Embryonic facial prominence (tissue), 1 donor: ENCODE results near the gene STK24.

Experiments
- DNase-seq: peaks from one replicate; pipeline ENCODE4 v3.0.0-alpha.2; 2016; ENCODE audit errors: extremely low spot score

STK24 gene

DNA sequence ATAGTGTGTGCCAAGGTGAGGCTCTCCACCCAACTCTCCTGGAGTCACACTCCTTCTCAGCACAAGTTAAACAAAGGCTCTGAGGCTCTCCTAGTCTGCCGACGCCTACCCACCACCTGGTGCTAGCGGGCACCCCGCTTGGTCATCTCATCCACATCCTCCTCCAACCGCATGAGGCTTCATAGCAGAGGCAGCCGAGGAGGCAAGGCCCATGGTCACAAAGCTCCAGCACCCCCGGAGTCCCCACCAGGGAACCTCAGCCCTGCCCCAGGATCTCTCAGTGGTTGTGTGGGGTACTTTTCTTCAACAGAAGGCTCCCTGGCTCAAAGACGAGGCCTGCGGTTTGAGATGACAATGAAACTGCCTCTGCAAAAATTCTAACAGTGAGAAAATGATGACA lies 43.0 kb downstream of the STK24 start:
- no peak for DNase-seq

DNA sequence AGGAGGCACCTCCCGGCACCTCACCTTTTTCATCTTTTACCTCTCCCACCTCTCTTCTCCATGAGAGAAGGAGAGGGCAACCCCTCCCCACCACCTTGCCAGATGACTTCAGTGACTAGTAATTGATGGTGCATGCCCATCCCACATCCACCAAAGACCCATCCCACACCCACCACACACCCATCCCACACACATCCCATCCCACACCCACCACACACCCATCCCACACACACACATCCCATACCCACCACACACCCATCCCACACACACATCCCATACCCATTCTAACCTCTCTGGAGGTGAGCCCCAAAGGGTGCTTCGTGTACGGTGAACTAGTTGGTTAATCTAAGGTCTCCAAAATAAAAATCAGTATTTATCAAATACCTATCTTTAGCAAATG lies 44.7 kb downstream of the STK24 start:
- no peak for DNase-seq

GRCh38 chr13:98530217-98530616 lies 46.7 kb downstream of the STK24 start:
- no peak for DNase-seq

DNA sequence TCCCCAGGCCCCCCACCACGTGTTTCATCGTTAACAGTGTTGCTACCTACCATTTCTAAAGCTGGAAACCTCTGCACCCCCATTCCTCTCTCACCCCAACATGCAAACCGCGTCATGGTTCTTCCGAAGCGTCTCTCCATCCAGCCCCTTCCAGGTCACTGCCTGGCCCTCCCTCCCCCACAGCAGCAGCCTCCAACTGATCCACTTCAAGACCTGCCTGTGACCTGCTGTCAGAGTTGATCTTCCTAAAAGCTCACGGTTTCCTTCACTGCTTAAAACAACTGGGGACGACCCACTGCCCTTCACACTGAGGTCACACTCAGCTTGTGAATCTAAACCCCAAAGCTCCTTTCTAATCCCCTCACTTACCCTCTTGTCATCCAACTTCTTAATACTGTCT lies 47.7 kb downstream of the STK24 start:
- DNase-seq = no peak

DNA sequence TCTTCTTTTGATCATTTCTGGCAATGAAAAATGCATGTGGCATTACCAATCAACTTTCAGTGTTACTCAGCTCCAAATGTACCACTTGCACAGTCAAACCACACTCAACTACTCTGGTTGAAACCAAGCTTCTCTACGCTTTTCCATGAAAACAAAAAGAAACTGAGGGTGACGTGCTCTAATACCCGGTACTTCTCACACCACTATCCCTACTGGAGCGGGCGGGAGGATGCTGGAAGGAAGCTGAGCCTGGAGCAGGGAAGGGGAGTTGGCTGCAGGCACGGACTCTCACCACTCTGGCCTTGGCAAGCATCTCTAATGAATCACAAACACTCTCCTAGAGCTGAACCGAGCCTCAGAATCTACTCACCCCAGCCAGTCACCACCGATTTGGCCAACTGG lies 48.2 kb downstream of the STK24 start:
- no peak for DNase-seq

- no peak for DNase-seq
Observed at GRCh38 chr13:98527526-98527925, 49.4 kb downstream of the STK24 start.

DNA sequence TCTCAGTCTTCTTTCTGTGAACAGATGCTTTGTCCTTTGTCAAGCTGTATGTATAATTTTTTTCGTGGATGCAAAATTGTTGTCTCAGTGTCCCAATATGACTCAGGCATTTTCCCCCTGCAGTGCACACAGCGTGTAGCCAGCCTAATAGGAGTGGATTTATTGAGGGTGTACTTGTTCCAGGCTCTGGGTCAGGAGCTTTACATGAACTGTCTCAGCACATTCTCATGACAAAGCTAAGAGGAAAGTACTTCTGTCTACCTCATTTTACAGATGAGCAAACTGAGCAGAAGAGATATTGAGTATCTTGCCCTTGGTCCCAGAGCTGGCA lies 50.8 kb downstream of the STK24 start:
- no peak for DNase-seq

GRCh38 chr13:98525456-98526181 lies 51.3 kb downstream of the STK24 start:
- no peak for DNase-seq

DNA sequence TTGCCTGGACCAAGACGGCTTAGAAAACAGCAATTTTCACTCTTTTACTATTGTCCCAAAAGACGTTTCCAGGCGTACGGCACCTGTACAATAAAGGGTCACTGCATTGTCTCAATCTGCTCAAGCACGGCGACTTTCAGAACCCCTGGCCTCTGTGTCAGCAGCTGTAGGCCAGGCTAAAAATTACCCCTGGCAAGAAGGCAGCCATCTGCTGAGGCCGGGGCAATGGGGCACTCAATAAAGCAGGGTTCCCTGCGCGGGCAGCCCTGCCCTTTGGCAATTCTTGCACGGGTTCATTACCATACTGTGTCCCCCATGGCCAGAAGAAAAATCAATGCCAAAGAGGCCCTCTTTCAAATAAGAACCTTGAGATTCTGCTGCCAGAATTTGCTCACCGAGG lies 52.1 kb downstream of the STK24 start:
- no peak for DNase-seq

DNA sequence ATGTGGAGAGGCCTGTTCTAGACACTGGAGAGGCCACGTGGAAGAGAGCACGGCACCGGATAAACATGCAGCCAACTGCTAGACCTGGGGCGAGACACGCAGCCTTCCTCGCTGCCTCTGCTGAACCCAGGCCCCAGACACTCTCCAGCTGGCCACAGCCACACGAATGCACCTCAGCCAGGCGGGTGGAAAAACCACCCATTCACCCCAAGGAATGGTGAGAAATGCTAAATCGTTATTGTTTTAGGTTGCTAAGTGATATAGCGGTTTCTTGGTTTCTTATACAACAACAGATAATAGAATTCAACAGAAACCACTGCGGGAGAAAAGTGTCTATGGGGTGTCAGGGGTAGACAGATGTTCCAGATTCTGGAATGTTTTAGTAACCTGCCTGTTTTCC lies 52.5 kb downstream of the STK24 start:
- no peak for DNase-seq

GRCh38 chr13:98523455-98524102 lies 53.3 kb downstream of the STK24 start:
- no peak for DNase-seq

DNA sequence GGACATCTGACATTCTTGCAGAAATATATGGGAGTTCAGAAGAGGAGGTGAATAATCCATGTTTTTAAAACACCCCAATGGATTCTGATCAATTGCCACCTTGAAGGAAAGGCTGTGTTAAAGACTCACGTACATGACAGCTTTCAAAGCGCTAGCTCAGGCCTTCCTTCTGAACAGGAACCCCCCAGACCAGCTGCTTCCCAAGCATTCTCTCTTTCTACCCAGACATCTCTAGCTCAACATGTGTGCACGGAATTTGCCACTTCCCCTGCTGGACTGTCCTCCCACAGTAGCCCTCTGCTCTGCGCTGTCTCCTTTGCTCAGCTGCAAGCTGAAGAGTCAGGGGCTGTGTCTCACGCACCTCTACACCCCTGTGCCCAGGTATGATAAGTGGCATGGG lies 54.5 kb downstream of the STK24 start:
- DNase-seq = no peak

- DNase-seq = no peak
Observed at GRCh38 chr13:98521461-98522247, 55.3 kb downstream of the STK24 start.

DNA sequence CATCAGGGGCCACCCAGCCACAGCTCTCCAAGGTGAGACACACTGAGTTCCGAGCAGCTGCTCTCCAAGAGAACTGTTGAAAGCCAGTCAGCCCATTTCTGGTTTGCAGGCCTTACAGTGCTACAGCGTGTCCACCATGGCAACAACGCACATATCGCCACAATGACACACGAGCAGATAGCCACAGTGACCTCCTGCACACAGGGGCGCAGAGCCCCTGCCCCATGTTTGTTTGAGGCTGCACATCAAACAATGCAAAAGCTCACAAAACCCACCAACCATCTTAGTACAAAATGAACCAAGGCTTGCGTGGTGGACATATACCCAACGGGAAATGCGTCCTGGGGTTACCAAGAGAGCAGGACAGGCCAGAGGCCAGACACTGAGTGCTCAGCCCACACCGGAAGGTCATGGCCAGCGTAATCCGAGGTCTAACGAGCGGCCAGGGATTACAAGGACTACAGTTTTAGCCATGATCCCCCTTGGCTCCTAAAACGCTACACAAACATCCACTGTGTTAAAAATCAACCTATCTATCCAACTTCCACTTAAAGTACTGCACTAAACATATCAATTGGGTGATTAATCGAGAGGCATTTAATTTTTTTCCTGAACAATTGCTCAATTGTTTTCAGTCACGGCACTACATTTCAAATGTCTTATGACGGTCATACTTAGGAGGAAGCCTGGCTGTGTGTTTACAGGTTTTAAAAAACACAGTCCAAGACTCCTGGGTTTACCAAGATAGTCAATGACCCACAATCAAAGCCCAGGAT lies 56.0 kb downstream of the STK24 start:
- no peak for DNase-seq

DNA sequence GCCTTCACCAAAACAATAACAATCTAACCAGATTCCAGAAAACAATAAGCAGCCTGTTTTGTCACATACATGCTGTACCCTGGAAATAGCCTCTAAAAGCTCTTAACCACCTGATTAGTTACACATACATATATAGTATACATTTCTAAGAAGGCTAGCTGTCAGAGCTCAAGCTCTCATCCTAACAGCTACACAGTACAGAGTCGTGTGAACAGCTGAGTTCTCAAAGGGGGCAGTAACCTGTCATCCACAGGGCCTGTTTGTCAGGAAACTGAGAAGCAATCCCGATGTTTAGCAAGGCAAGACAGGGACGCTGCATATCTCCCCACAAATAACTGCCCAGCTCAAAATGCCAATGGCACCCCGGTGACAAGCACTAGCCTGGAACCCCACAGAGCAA lies 56.9 kb downstream of the STK24 start:
- DNase-seq = no peak

DNA sequence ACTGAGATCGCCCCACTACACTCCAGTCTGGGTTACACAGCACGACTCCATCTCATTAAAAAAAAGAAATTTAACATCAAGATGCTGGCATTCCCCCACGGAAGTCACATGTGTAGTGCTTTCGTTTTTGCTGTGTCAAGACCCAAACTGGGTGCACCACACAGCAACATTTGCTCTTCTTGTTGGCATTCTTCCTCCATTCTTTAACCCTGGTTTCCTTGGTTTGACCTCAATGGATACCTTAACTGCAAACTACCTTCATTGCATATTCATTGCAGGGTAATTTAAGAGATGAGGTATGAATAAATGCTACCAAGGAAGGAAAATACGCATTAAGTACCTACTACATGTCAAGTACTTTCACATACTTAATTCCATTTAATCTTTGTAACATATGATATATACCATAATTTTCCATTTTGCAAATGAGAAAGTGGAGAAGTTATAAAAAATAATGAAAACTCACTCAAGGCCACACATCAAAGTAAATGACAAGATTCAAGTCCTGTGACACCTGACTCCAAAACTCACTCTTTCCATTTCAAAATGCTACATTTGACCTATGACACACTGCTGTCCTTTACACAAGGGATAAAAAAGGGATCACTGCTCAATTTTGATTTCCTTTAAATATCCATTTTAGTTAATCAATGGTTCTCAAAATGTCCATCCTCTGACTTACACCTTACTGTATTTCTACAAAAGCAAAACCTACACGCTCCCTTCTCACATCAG lies 59.2 kb downstream of the STK24 start:
- DNase-seq = no peak

- DNase-seq = no peak
Observed at GRCh38 chr13:98515818-98516465, 61.0 kb downstream of the STK24 start.

- DNase-seq = no peak
Observed at GRCh38 chr13:98514288-98514687, 62.6 kb downstream of the STK24 start.

DNA sequence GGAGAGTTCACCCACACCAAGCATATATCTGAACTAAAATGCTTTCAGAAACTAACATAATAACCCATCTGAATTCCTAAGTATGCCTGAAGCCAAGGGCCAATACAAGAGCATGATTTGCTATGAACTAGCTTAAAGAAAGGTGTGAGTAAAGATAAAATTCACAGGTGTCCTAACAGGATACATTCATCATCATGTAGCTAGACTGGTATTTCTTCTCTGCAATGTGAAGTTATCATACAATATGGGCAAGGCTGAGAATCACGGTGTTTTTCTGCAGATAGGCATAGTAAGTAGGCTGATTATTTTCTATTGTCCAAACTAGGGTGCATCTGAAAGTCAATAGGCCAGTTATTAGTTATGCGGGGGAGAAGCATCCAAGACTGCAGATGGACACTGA lies 63.1 kb downstream of the STK24 start:
- no peak for DNase-seq

DNA sequence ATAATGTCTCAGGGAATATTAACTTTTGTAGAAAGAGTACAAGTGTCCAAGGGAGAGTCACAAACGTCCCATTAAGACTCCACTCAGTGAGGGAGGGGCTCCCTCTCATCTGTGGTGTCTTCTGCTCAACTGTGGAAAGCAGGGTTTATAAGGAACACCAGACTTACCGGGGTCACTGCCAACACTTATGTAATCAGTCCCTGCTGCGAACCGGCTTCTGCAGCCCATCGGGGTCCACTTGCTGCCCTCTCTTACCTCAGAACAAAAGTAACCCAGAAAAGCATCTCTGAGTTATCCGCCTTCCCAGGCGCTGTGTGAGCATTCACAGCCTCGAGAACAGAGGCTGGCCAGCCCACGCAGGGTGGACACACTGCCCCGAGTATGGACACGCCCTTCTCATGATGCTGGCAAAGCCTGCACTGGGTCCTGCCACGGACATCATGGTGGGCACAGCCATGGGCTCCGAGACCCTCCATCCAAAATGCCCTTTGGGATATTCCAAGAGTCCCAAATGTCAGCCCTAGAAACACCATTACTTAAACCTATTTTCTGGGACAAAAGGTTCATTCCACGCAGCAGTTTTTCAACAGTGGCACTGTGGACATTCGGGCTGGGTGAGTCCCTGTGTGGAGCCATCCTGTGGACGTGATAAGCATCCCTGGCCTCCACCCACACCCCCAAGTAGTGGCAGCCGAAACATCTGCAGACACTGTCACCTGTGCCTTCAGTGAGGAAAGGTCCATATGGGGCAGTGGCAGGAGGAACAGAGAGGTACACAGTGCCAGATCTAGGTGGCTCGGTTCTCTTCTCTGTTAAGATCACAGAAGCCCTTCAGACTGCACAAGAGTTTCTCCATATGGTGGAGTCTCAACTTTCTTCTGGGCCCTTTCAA lies 63.9 kb downstream of the STK24 start:
- DNase-seq = no peak
